GM19240 (cell line): ENCODE results near the gene SVOP.

ENCODE experiments used
- DNase-seq: peaks from one replicate; pipeline ENCODE4 v3.0.0; 2011; ENCODE audit warnings: low spot score; ENCODE audit not compliant: insufficient read length

SVOP gene

DNA sequence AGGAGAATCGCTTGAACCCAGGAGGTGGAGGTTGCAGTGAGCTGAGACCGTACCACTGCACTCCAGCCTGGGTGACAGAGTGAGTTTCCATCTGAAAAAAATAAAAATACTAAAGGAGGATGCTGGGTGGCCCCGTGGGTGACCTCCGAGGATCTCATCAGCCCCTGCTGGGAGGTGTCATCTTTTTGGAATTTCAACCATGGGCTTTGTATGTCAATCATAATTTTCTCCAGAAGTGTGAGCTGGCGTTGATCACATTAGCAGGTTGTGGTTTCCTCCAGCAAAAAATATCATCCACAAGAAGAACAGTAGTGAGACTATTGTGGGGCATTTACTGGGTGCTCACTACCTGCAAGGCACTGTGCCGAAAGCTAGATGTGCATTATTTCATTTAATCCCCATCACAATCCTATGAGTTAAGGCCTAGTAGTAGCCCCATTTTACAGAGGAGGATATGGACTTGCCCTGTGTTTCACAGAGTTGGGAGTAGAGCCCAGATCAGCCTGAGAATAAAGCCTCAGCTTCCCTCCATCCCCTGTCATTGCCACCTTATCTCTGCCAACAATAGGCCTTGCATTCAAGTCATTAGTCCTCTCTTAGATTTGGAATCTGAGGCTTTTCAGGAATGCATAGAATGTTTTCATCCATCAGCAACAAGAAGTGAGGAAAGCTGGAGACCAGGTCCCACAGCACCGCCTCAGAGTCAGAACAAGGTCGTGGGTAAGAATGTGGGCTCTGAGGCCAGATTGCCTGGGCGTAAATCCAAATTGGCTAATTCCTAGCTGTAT lies 39.8 kb downstream of the SVOP start:
- DNase-seq: no peak

DNA sequence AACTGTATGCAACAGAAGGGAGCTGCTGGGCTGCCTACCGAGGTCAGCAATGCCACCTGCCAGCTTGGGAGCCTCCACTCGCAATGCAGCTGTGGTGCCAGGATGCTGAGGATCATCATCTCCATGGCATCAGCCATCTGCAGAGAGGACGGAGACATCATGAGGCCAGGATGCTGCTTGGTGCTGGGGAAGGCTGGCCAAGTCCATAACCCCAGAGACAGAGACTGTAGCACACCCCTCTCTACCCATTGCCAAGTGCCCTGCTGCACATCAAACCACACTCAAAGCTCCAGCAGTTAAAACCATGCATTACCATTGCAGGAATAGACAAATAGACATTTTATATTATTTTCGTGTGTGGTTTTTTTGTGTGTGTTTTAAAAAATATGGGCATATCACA lies 43.5 kb downstream of the SVOP start:
- DNase-seq: no peak

DNA sequence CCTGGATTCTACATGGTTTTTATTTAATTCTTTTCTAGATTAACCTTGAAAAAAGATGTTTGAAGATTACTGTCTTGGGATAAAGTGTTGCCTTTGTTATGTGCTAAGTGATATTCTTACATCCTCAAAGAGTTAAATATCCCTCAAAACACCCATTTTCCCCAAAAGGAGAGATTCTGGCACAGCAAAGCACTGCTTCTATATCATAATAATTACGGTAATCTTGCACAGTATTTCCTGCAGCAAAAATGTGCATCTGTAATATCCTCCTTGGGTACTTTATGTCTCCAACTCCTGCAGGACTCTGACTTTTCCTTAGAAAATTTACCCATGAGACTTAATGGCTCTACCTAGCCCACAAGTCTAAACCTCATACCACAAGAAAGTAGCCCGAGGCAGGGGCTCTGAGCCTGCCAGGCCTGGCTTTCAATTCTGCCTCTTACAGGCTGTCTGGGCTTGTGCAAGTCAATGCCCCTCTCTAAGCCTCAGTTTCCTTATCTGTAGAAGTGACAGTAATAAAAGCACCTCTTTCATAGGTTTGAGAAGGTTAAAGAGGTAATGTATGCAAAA lies 45.8 kb downstream of the SVOP start:
- no peak for DNase-seq

DNA sequence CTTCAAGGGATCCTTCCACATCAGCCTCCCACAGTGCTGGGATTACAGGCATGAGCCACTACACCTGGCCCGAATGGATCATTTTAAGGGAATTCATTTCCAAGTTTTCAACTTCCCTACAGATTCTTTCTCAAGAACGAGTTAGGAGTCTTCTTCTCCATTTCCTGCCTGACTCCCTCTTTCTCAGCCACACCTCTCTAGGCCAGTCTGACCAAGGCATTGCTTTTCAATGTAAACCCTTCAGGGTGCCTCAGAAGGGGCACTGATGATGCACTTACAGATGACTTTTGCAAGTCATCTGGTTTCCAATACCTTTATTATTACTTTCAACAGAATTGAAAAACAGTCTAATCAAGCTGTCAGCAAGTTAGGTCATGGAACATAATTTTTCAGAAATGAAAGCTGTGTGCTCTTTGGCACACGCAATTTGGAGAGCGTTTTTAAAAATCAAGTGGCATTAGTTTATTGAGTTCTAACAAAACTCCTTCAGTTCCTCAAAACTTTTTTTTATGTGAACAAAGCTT lies 47.2 kb downstream of the SVOP start:
- DNase-seq: no peak

DNA sequence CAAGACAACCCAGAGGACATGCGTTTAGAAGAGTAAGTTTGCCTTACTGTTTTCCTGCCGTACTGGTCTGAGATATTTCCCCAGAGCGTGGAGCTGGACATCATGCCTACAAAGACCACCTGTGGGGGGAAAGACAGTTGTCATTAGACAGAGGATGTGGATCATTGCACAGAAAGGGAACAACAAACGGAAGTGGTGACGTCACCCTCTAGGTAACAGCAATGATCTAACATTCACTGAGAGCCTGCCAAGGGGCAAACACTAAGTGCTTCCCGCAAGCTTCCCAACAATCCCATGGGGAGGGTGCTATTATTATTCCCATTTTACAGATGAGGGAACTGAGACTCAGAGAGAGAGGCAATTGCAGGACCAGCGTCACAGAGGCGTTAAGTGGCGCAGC lies 48.5 kb downstream of the SVOP start:
- DNase-seq: no peak

GRCh38 chr12:108969622-108970021 lies 51.2 kb downstream of the SVOP start:
- no peak for DNase-seq

GRCh38 chr12:108967869-108968540 lies 52.9 kb downstream of the SVOP start:
- DNase-seq: no peak

DNA sequence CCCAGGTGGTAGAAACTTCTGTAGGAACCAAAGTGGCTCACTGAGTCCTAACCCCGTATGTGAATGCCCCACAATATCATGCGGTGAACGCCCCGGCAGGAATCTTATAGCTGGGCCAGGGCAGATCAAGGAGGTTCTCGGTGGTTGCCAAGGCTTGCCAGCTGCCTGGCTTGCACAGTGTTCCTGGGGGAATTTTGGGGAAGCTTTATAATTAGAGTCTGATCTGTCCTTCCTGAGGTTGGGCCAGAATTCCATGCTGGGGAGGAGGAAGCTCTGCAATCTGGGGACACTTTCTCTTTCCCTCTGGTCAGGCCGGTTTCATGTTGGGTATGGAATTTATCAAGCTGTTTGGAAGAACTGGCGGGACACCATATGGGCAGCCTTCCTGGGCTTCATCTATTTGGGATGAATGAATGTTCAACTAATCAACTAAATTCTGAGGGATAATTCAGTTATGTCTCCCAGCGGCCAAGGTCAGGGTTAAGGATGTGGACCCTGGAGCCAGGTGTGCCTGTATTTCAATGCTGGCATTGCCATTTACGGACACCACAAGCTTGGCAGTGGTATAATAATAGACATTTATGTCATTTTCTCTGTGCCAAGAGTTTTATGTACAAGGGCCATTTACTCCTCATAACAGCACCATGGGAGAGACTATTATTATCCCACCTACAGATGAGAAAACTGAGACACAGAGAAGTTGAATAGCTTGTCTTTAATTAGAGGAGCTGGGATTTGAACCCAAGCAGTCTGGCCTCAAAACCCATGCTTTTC lies 54.3 kb downstream of the SVOP start:
- no peak for DNase-seq

DNA sequence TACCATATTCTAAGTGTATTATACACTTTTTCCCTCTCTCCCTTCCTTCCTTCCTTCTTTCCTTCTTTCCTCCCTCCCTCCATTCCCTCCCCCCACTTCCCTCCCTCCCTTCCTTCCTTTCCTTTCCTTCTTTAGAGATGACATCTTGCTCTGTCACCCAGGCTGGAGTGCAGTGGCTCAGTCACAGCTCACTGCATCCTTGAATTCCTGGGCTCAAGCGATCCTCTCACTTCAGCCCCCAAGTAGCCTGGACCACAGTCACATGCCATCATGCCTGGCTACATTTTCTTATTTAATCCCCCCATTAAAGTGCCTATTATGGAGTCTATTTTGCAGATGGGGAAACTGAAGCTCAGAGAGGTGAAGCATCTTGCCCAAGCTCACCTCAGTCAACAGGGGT lies 55.0 kb downstream of the SVOP start:
- no peak for DNase-seq

GRCh38 chr12:108964371-108965352 lies 56.2 kb downstream of the SVOP start:
- no peak for DNase-seq

GRCh38 chr12:108962256-108962655 lies 58.6 kb downstream of the SVOP start:
- no peak for DNase-seq

DNA sequence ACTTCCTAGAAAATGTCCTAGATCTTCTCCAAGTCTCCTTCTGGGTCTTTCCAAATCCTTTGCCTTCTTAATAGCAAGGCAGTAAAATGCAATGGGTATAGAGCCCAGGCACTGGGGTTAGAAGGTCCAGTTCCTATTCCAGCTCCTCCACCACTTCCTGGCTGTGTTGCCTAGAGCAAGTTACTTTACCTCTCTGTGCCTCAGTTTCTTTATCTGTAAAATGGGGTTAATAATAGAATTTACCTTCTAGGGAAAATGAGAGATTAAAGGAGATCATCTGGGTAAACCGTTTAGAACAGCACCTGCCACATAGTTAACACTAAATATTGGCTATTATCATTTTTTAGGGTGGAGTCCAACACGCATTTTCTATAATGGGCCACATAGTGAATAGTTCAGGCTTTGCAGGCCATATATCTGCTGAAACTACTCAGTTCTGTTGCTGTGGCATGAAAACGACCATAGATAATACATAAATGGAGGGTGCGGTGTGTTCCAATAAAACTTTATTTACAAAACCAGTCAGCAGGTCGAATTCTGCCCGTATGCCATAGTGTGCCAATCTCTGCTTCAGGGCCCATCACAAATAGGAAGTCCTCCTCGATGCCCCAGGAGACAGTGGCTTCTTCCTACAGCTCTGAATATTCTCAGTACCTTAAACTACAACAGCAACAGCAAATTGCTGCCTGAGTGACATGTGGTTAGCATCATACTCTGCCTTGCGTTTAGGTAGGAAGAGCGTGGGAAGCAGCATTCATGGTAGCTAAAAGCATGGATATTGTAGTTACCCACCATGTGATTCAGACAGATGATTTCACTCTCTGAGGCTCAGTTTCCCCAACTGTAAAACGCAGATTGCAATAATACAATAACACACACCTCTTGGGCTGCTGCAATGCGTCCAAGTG lies 60.9 kb downstream of the SVOP start:
- DNase-seq: no peak

GRCh38 chr12:108955225-108955835 lies 65.5 kb downstream of the SVOP start:
- DNase-seq: no peak

DNA sequence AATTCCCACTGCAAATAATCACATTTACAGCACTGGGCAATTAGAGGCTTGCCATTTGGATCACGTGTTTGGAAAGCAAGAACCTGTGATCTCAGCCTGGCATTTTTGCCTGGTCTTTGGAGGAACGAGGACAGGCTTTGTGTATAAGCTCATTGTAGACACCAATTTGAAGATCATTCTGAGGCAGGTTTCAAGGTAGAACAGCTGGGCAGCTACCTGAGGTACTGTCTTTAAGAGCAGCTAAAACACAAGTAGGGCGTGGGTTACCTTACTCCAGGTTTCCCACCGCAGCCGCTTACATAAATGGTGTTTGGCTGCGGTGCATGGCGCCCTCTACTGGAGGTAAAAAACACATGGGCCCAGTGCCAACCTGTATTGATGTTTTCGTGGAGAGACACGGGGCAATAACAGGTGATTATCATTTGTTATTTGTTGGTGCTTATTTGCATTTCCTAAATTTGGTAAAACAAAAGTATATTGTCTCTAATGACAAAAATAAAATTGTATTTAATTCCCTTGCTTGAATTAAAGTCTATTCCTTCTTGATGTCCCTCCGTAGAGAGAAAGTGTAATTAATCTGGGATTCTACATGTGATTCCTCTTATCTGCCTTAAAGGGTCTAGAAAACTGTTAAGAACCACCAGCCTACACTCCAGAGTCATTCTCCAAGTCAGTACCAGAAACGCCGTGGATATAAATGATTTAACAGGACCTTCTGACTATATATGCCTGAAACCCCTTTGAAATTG lies 69.7 kb downstream of the SVOP start:
- DNase-seq: peak; percentile 29

GRCh38 chr12:108949976-108950375 lies 70.9 kb downstream of the SVOP start:
- DNase-seq: no peak

DNA sequence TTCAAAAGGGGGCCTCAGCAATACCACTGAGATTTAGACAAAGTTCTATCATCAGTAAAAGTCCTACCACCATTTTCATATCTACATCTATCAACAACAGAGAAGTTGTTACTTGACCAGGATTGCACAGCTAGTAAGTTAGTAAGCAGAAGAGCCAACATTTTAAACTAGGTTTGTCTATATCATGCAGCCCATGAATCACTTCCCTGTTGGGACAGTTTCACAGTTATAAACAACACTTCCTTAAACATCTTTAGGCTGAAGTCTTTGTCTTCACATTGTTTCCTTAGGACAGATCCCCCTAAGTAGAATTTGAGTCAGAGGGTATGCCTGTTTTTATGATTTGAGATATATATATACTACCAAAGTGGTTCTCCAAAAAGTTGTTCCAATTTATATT lies 72.5 kb downstream of the SVOP start:
- DNase-seq: no peak

GRCh38 chr12:108947097-108947496 lies 73.8 kb downstream of the SVOP start:
- DNase-seq: no peak

GRCh38 chr12:108940138-108940537 lies 80.7 kb downstream of the SVOP start:
- no peak for DNase-seq
